NT2/D1 (cell line): ENCODE data around the gene HINFP.

Source experiments
- SUZ12 ChIP-seq: IDR thresholded peaks from 2 replicates; pipeline ENCODE4 v1.6.1; 2011; ENCODE audit not compliant: insufficient read length, insufficient read depth; ENCODE audit errors: extremely low read depth
- YY1 ChIP-seq: IDR thresholded peaks from 2 replicates; pipeline ENCODE4 v1.6.1; 2011; ENCODE audit not compliant: insufficient read length, insufficient read depth
- ZNF274 ChIP-seq: IDR thresholded peaks from 2 replicates; pipeline ENCODE4 v1.6.1; 2011; ENCODE audit warnings: mild to moderate bottlenecking, low read depth, low read length

GRCh38 chr11:119103793-119104192 lies 17.6 kb upstream of the HINFP start:
- TF ChIP-seq ZNF274 (no peak), YY1 (no peak), SUZ12 (no peak)
